Stimulated activated CD8-positive, alpha-beta memory T cell treated with anti-CD3 and anti-CD28 coated beads, Interleukin-7, amount 100 ng/mL, for 48 hours (primary cell): Measurements from ENCODE around the gene CHFR.
"Not testable (repeated sequence)": the region's sequence is repeated elsewhere in the genome, so short reads cannot be mapped to it uniquely, and the experiment has no call there.

ENCODE experiments used
- DNase-seq, 2 donors: peaks; one replicate each; pipeline ENCODE4 v3.0.0-alpha.2; 2020; ENCODE audit warnings: low read depth in 1 of 2; ENCODE audit errors: extremely low read depth in 1 of 2

CHFR gene

GRCh38 chr12:132813443-132813842 is 74.0 kb downstream of the CHFR start:
- no peak for DNase-seq

GRCh38 chr12:132812631-132813305 is 74.6 kb downstream of the CHFR start:
- no peak for DNase-seq

- not testable (repeated sequence) for DNase-seq
Measured at GRCh38 chr12:132809391-132809790, 78.0 kb downstream of the CHFR start.

GRCh38 chr12:132807295-132808092 is 79.9 kb downstream of the CHFR start:
- DNase-seq: no peak

- peak in 1 of 2 donors; percentile 39 for DNase-seq
Measured at GRCh38 chr12:132806857-132807256, 80.5 kb downstream of the CHFR start.

- no peak for DNase-seq
Measured at GRCh38 chr12:132804426-132804861, 83.0 kb downstream of the CHFR start.

GRCh38 chr12:132803888-132804287 is 83.5 kb downstream of the CHFR start:
- no peak for DNase-seq

GRCh38 chr12:132803125-132803524 is 84.3 kb downstream of the CHFR start:
- DNase-seq: no peak

- DNase-seq: no peak
Measured at GRCh38 chr12:132801741-132802140, 85.7 kb downstream of the CHFR start.

GRCh38 chr12:132798836-132799235 is 88.6 kb downstream of the CHFR start:
- no peak for DNase-seq

- no peak for DNase-seq
Measured at GRCh38 chr12:132797820-132798570, 89.4 kb downstream of the CHFR start.

GRCh38 chr12:132795847-132796246 is 91.6 kb downstream of the CHFR start:
- DNase-seq: no peak

- not testable (repeated sequence) for DNase-seq
Measured at GRCh38 chr12:132791940-132792339, 95.5 kb downstream of the CHFR start.

- no peak for DNase-seq
Measured at GRCh38 chr12:132789099-132789471, 98.3 kb downstream of the CHFR start.

GRCh38 chr12:132788375-132789098 is 98.9 kb downstream of the CHFR start:
- DNase-seq: no peak

GRCh38 chr12:132787877-132788276 is 99.5 kb downstream of the CHFR start:
- no peak for DNase-seq

GRCh38 chr12:132786192-132786591 is 101.2 kb downstream of the CHFR start:
- DNase-seq: no peak

GRCh38 chr12:132784580-132784979 is 102.8 kb downstream of the CHFR start:
- DNase-seq: no peak

GRCh38 chr12:132783917-132784531 is 103.4 kb downstream of the CHFR start:
- no peak for DNase-seq
